ENCODE results near the gene ORC3.
A peak's percentile ranks its signal among the peaks of the same experiment; 100 is the strongest.

ORC3 gene

GRCh38 chr6:87672641-87673040 lies 82.7 kb downstream of the ORC3 start:
- H3K9me3 ChIP-seq (ENCODE audit: control extremely low read depth in 1 of 5, control insufficient read depth in 4 of 5, insufficient read depth in 2 of 5, low read depth in 1 of 5, low read length in 4 of 5), result no peaks in the 10 kb centered on the region
- H3K27ac ChIP-seq (ENCODE audit: insufficient read depth in 1 of 2, low read depth in 1 of 2, low read length in 2 of 2, poor library complexity in 1 of 2, severe bottlenecking in 2 of 2), result no peak overlapping the region
- CTCF ChIA-PET, result interaction anchor here (0.7 to 1.6 kb wide), 2 partner anchors 9 to 12 kb away, joined by 3 to 4 read pairs; no protein-coding TSS in a partner anchor
- POLR2A ChIA-PET, result no interaction called here
- no peaks in the 10 kb centered on the region for H3K27me3 ChIP-seq (replicated peaks in 2 of 5; ENCODE audit: control insufficient read depth in 4 of 5, insufficient read depth in 5 of 5, low read length in 4 of 5)
- H3K36me3 ChIP-seq (ENCODE audit: control insufficient read depth in 4 of 4, insufficient read depth in 4 of 4, low read length in 3 of 4), result peaks cover 13 to 39% (median 23%) of the 10 kb centered on the region in 4 experiments
- WGBS (ENCODE audit: insufficient coverage), result 100% methylated on average over 1 of the region's 2 CpGs
- H3K4me1 ChIP-seq (ENCODE audit: control extremely low read depth in 1 of 4, control insufficient read depth in 4 of 4, insufficient read depth in 4 of 4, low read length in 3 of 4), result peaks cover 0 to 9% (median 2%) of the 10 kb centered on the region in 4 experiments
- no peak for DNase-seq
- H3K4me3 ChIP-seq (ENCODE audit: control insufficient read depth in 1 of 7, extremely low read depth in 1 of 7, insufficient read depth in 4 of 7, low read depth in 2 of 7, low read length in 6 of 7), result no peak overlapping the region

GRCh38 chr6:87673237-87673636 lies 83.3 kb downstream of the ORC3 start:
- Histone ChIP-seq H3K36me3 (ENCODE audit: control insufficient read depth in 4 of 4, insufficient read depth in 4 of 4, low read length in 3 of 4) (peaks cover 15 to 42% (median 25%) of the 10 kb centered on the region in 4 experiments), H3K4me3 (ENCODE audit: control insufficient read depth in 1 of 7, extremely low read depth in 1 of 7, insufficient read depth in 4 of 7, low read depth in 2 of 7, low read length in 6 of 7) (no peak overlapping the region), H3K27ac (ENCODE audit: insufficient read depth in 1 of 2, low read depth in 1 of 2, low read length in 2 of 2, poor library complexity in 1 of 2, severe bottlenecking in 2 of 2) (no peak overlapping the region), H3K9me3 (ENCODE audit: control extremely low read depth in 1 of 5, control insufficient read depth in 4 of 5, insufficient read depth in 2 of 5, low read depth in 1 of 5, low read length in 4 of 5) (no peaks in the 10 kb centered on the region), H3K4me1 (ENCODE audit: control extremely low read depth in 1 of 4, control insufficient read depth in 4 of 4, insufficient read depth in 4 of 4, low read length in 3 of 4) (peaks cover 0 to 9% (median 2%) of the 10 kb centered on the region in 4 experiments), H3K27me3 (replicated peaks in 2 of 5; ENCODE audit: control insufficient read depth in 4 of 5, insufficient read depth in 5 of 5, low read length in 4 of 5) (no peaks in the 10 kb centered on the region)
- POLR2A ChIA-PET, result no interaction called here
- WGBS (ENCODE audit: insufficient coverage), result 100% methylated on average over 3 of the region's 5 CpGs
- DNase-seq, result no peak
- CTCF ChIA-PET, result interaction anchor here (0.7 to 1.6 kb wide), 2 partner anchors 8 to 12 kb away, joined by 3 to 4 read pairs; no protein-coding TSS in a partner anchor

GRCh38 chr6:87674290-87674689 lies 84.4 kb downstream of the ORC3 start:
- Histone ChIP-seq H3K27ac (ENCODE audit: insufficient read depth in 1 of 2, low read depth in 1 of 2, low read length in 2 of 2, poor library complexity in 1 of 2, severe bottlenecking in 2 of 2) (no peak overlapping the region), H3K9me3 (ENCODE audit: control extremely low read depth in 1 of 5, control insufficient read depth in 4 of 5, insufficient read depth in 2 of 5, low read depth in 1 of 5, low read length in 4 of 5) (no peaks in the 10 kb centered on the region), H3K27me3 (replicated peaks in 2 of 5; ENCODE audit: control insufficient read depth in 4 of 5, insufficient read depth in 5 of 5, low read length in 4 of 5) (no peaks in the 10 kb centered on the region), H3K4me1 (ENCODE audit: control extremely low read depth in 1 of 4, control insufficient read depth in 4 of 4, insufficient read depth in 4 of 4, low read length in 3 of 4) (peaks cover 0 to 4% (median under 1%) of the 10 kb centered on the region in 4 experiments), H3K36me3 (ENCODE audit: control insufficient read depth in 4 of 4, insufficient read depth in 4 of 4, low read length in 3 of 4) (peaks cover 15 to 47% (median 24%) of the 10 kb centered on the region in 4 experiments), H3K4me3 (ENCODE audit: control insufficient read depth in 1 of 7, extremely low read depth in 1 of 7, insufficient read depth in 4 of 7, low read depth in 2 of 7, low read length in 6 of 7) (no peak overlapping the region)
- CTCF ChIA-PET, result interaction anchor here (1.1 kb wide), 1 partner anchor 9 kb away, joined by 3 read pairs; no protein-coding TSS in a partner anchor
- peak in 2 of 3 donors; percentile 22 to 39 for DNase-seq
- POLR2A ChIA-PET, result no interaction called here

- Histone ChIP-seq H3K36me3 (ENCODE audit: control insufficient read depth in 4 of 4, insufficient read depth in 4 of 4, low read length in 3 of 4) (peaks cover 15 to 43% (median 24%) of the 10 kb centered on the region in 4 experiments), H3K9me3 (ENCODE audit: control extremely low read depth in 1 of 5, control insufficient read depth in 4 of 5, insufficient read depth in 2 of 5, low read depth in 1 of 5, low read length in 4 of 5) (no peaks in the 10 kb centered on the region), H3K4me1 (ENCODE audit: control extremely low read depth in 1 of 4, control insufficient read depth in 4 of 4, insufficient read depth in 4 of 4, low read length in 3 of 4) (peaks cover 0 to 4% (median 0%) of the 10 kb centered on the region in 4 experiments), H3K27ac (ENCODE audit: insufficient read depth in 1 of 2, low read depth in 1 of 2, low read length in 2 of 2, poor library complexity in 1 of 2, severe bottlenecking in 2 of 2) (no peak overlapping the region), H3K27me3 (replicated peaks in 2 of 5; ENCODE audit: control insufficient read depth in 4 of 5, insufficient read depth in 5 of 5, low read length in 4 of 5) (no peaks in the 10 kb centered on the region), H3K4me3 (ENCODE audit: control insufficient read depth in 1 of 7, extremely low read depth in 1 of 7, insufficient read depth in 4 of 7, low read depth in 2 of 7, low read length in 6 of 7) (no peak overlapping the region)
- no peak for DNase-seq
- WGBS (ENCODE audit: insufficient coverage), result 97% methylated on average over 3 of the region's 4 CpGs
- ChIA-PET CTCF (interaction anchor here (1.1 kb wide), 1 partner anchor 9 kb away, joined by 3 read pairs; no protein-coding TSS in a partner anchor), POLR2A (no interaction called here)
Observed at GRCh38 chr6:87675004-87675681, 85.2 kb downstream of the ORC3 start.

GRCh38 chr6:87682310-87682709 lies 92.4 kb downstream of the ORC3 start:
- Histone ChIP-seq H3K4me3 (ENCODE audit: control insufficient read depth in 1 of 7, extremely low read depth in 1 of 7, insufficient read depth in 4 of 7, low read depth in 2 of 7, low read length in 6 of 7) (no peak overlapping the region), H3K36me3 (ENCODE audit: control insufficient read depth in 4 of 4, insufficient read depth in 4 of 4, low read length in 3 of 4) (peaks cover 2 to 22% (median 12%) of the 10 kb centered on the region in 4 experiments), H3K4me1 (ENCODE audit: control extremely low read depth in 1 of 4, control insufficient read depth in 4 of 4, insufficient read depth in 4 of 4, low read length in 3 of 4) (peaks cover 2 to 8% (median 5%) of the 10 kb centered on the region in 4 experiments), H3K9me3 (ENCODE audit: control extremely low read depth in 1 of 5, control insufficient read depth in 4 of 5, insufficient read depth in 2 of 5, low read depth in 1 of 5, low read length in 4 of 5) (no peaks in the 10 kb centered on the region), H3K27ac (ENCODE audit: insufficient read depth in 1 of 2, low read depth in 1 of 2, low read length in 2 of 2, poor library complexity in 1 of 2, severe bottlenecking in 2 of 2) (no peak overlapping the region), H3K27me3 (replicated peaks in 2 of 5; ENCODE audit: control insufficient read depth in 4 of 5, insufficient read depth in 5 of 5, low read length in 4 of 5) (no peaks in the 10 kb centered on the region)
- DNase-seq, result no peak
- CTCF ChIA-PET, result interaction anchor here (1.1 to 1.3 kb wide), 3 partner anchors 10 to 20 kb away, joined by 3 to 4 read pairs (median 3); partner anchors contain the start of gene AKIRIN2
- POLR2A ChIA-PET, result no interaction called here

GRCh38 chr6:87683890-87684289 lies 94.0 kb downstream of the ORC3 start:
- CTCF ChIA-PET, result interaction anchor here (0.6 to 1.5 kb wide), 3 partner anchors 9 to 476 kb away, joined by 3 to 5 read pairs (median 3); no protein-coding TSS in a partner anchor
- POLR2A ChIA-PET, result interaction anchor here (0.5 kb wide), 1 partner anchor 54 kb away, joined by 3 read pairs; no protein-coding TSS in a partner anchor
- 97% methylated on average over 3 of the region's 3 CpGs for WGBS (ENCODE audit: insufficient coverage)
- no peaks in the 10 kb centered on the region for H3K9me3 ChIP-seq (ENCODE audit: control extremely low read depth in 1 of 5, control insufficient read depth in 4 of 5, insufficient read depth in 2 of 5, low read depth in 1 of 5, low read length in 4 of 5)
- no peak overlapping the region for H3K4me3 ChIP-seq (ENCODE audit: control insufficient read depth in 1 of 7, extremely low read depth in 1 of 7, insufficient read depth in 4 of 7, low read depth in 2 of 7, low read length in 6 of 7)
- no peak overlapping the region for H3K27ac ChIP-seq (ENCODE audit: insufficient read depth in 1 of 2, low read depth in 1 of 2, low read length in 2 of 2, poor library complexity in 1 of 2, severe bottlenecking in 2 of 2)
- H3K27me3 ChIP-seq (replicated peaks in 2 of 5; ENCODE audit: control insufficient read depth in 4 of 5, insufficient read depth in 5 of 5, low read length in 4 of 5), result no peaks in the 10 kb centered on the region
- no peak for DNase-seq
- H3K4me1 ChIP-seq (ENCODE audit: control extremely low read depth in 1 of 4, control insufficient read depth in 4 of 4, insufficient read depth in 4 of 4, low read length in 3 of 4), result peaks cover 2 to 8% (median 5%) of the 10 kb centered on the region in 4 experiments
- peaks cover 2 to 18% (median 6%) of the 10 kb centered on the region in 4 experiments for H3K36me3 ChIP-seq (ENCODE audit: control insufficient read depth in 4 of 4, insufficient read depth in 4 of 4, low read length in 3 of 4)
